Uterus (tissue), 2 donors: Measurements from ENCODE around the gene PYCARD.

Experiments used
- CTCF ChIP-seq, 4 experiments: fragments of 200-600 bp in 2 of 4; fragments of 450-650 bp in 2 of 4; sonication (generic) in 2 of 4; IDR thresholded peaks; one replicate each; pipeline ENCODE4 v1.5.1; 2016 to 2019; ENCODE audit warnings: antibody characterized with exemption in 4 of 4, mild to moderate bottlenecking in 2 of 4, moderate library complexity in 1 of 4
- POLR2A ChIP-seq, 2 donors: fragments of 450-650 bp; IDR thresholded peaks; one replicate each; pipeline ENCODE4 v1.6.1; 2016; ENCODE audit warnings: antibody characterized with exemption in 2 of 2, mild to moderate bottlenecking in 1 of 2, moderate library complexity in 1 of 2

GRCh38 chr16:31246296-31246695 lies 43.7 kb upstream of the PYCARD start:
- TF ChIP-seq POLR2A (IDR thresholded peaks at IDR 0.05): no peak
- no peak for TF ChIP-seq CTCF (IDR thresholded peaks at IDR 0.05)
